HCT116 (cell line): Measurements from ENCODE around the gene TARM1. TPM values are rescaled to one million over a fixed set of nuclear protein-coding genes. Genes with fewer than 3 reads are reported as not detected.

ENCODE experiments used
- ATAC-seq: fragments of 200-7000 bp; cut with Tn5 transposase; 2 replicates; pipeline ENCODE4 v1.9.1; 2020; ENCODE audit warnings: mild to moderate bottlenecking, moderate library complexity
- BruUV-seq: library from RNA; stranded (reverse); fragments of 400-500 nt; replicated peaks from 2 replicates; lab custom pipeline; 2021; lab: Mats Ljungman, UMichigan
- CTCF ChIA-PET: fragments of 300-600 bp; sonication (Branson Sonifier 250); formaldehyde crosslinking; loops from one replicate; lab custom pipeline; 2021; ENCODE audit warnings: antibody characterized with exemption; lab: Charles Lee
- POLR2A ChIA-PET: fragments of 300-600, 350-600 bp; sonication (Branson Sonifier 250); formaldehyde crosslinking; loops from one replicate; lab custom pipeline; 2021; ENCODE audit warnings: antibody characterized with exemption; lab: Charles Lee
- RAD21 ChIA-PET, 2 experiments: fragments of 300-600 bp; sonication (Branson Sonifier 250); formaldehyde crosslinking; loops; one replicate each; lab custom pipeline; 2023; ENCODE audit warnings: low total read pairs in 2 of 2; ENCODE audit not compliant: uncharacterized antibody in 2 of 2, unreplicated experiment in 2 of 2, low non-redundant PET in 1 of 2; lab: Charles Lee
- DNase-seq: peaks from one replicate; pipeline ENCODE4 v3.0.0-alpha.2; 2010; ENCODE audit warnings: low read depth, low spot score
- H2AFZ ChIP-seq: fragments of 200-600 bp; shearing (Covaris generic), sonication (generic); 2 replicates; pipeline ENCODE4 v1.6.1; 2017; ENCODE audit warnings: low read depth, mixed run types, mixed read lengths, antibody characterized with exemption, low read length; ENCODE audit not compliant: poor library complexity, severe bottlenecking
- H3K27ac ChIP-seq: 2 replicates; pipeline ENCODE4 v1.5.1; 2012; ENCODE audit warnings: low read depth, low read length
- H3K27me3 ChIP-seq: fragments of 200-600 bp; sonication (generic); 2 replicates; pipeline ENCODE4 v1.6.1; 2016; ENCODE audit warnings: mixed run types, low read length, mixed read lengths; ENCODE audit not compliant: insufficient read depth
- H3K36me3 ChIP-seq, 2 experiments: fragments of 200-500 bp in 1 of 2; fragments of 200-600 bp in 1 of 2; sonication (Bioruptor generic) in 1 of 2; sonication (generic) in 1 of 2; 2 replicates each; pipeline versions ENCODE4 v1.5.1 to v1.6.1; 2014 to 2016; ENCODE audit warnings: low read length in 2 of 2, inconsistent platforms in 1 of 2, mixed read lengths in 1 of 2, mixed run types in 1 of 2; ENCODE audit not compliant: insufficient read depth in 2 of 2, control insufficient read depth in 1 of 2
- H3K4me1 ChIP-seq, 2 experiments: fragments of 200-600 bp in 1 of 2; sonication (generic) in 1 of 2; 2 replicates each; pipeline versions ENCODE4 v1.5.1 to v1.6.1; 2012 to 2017; ENCODE audit warnings: low read length in 2 of 2, inconsistent platforms in 1 of 2, mild to moderate bottlenecking in 1 of 2, mixed read lengths in 1 of 2, mixed run types in 1 of 2, moderate library complexity in 1 of 2; ENCODE audit not compliant: insufficient read depth in 2 of 2, control insufficient read depth in 1 of 2
- H3K4me2 ChIP-seq: fragments of 200-600 bp; sonication (generic); 2 replicates; pipeline ENCODE4 v1.6.1; 2017; ENCODE audit warnings: mixed run types, low read length, mixed read lengths
- H3K4me3 ChIP-seq, 2 experiments: fragments of 200-600 bp in 1 of 2; sonication (generic) in 1 of 2; replicated peaks in 1 of 2; 2 replicates each; pipeline ENCODE4 v1.5.1; 2011 to 2016; ENCODE audit warnings: low read length in 2 of 2, control low read depth in 1 of 2, low read depth in 1 of 2, mild to moderate bottlenecking in 1 of 2, mixed read lengths in 1 of 2, mixed run types in 1 of 2
- H3K79me2 ChIP-seq: fragments of 200-600 bp; sonication (generic); 2 replicates; pipeline ENCODE4 v1.6.1; 2017; ENCODE audit warnings: mild to moderate bottlenecking, mixed run types, low read length, moderate library complexity, mixed read lengths; ENCODE audit not compliant: insufficient read depth
- H3K9ac ChIP-seq: fragments of 200-600 bp; sonication (generic); 2 replicates; pipeline ENCODE4 v1.6.1; 2016; ENCODE audit warnings: low read length, mixed read lengths
- H3K9me2 ChIP-seq: fragments of 200-600 bp; sonication (generic), shearing (Covaris generic); 2 replicates; pipeline ENCODE4 v1.6.1; 2017; ENCODE audit warnings: mixed run types, mild to moderate bottlenecking, moderate library complexity; ENCODE audit not compliant: insufficient read depth
- H3K9me3 ChIP-seq, 2 experiments: fragments of 200-500 bp in 1 of 2; fragments of 200-600 bp in 1 of 2; sonication (Bioruptor generic) in 1 of 2; sonication (generic) in 1 of 2; 2 replicates each; pipeline ENCODE4 v1.6.1; 2014 to 2017; ENCODE audit warnings: low read length in 2 of 2, mixed read lengths in 2 of 2, inconsistent platforms in 1 of 2, low read depth in 1 of 2, mild to moderate bottlenecking in 1 of 2, mixed run types in 1 of 2, moderate library complexity in 1 of 2; ENCODE audit not compliant: control insufficient read depth in 1 of 2, insufficient read depth in 1 of 2
- H4K20me1 ChIP-seq: fragments of 200-600 bp; sonication (generic), shearing (Covaris generic); 2 replicates; pipeline ENCODE4 v1.6.1; 2017; ENCODE audit warnings: mixed run types, mild to moderate bottlenecking, moderate library complexity; ENCODE audit not compliant: insufficient read depth
- CBX3 ChIP-seq: IDR thresholded peaks from 2 replicates; pipeline ENCODE4 v1.6.1; 2012; ENCODE audit warnings: low read depth
- CEBPB ChIP-seq: IDR thresholded peaks from 2 replicates; pipeline ENCODE4 v1.6.1; 2012; ENCODE audit warnings: low read depth
- EGR1 ChIP-seq: IDR thresholded peaks from 2 replicates; pipeline ENCODE4 v1.6.1; 2012; ENCODE audit warnings: low read depth
- ELF1 ChIP-seq: IDR thresholded peaks from 2 replicates; pipeline ENCODE4 v1.6.1; 2012; ENCODE audit warnings: low read depth, borderline replicate concordance
- EZH2 ChIP-seq: fragments of 200-600 bp; sonication (generic); IDR thresholded peaks from 2 replicates; pipeline ENCODE4 v1.6.1; 2017; ENCODE audit warnings: antibody characterized with exemption, mixed run types
- EZH2phosphoT487 ChIP-seq: fragments of 200-600 bp; IDR thresholded peaks from 2 replicates; pipeline ENCODE4 v1.6.1; 2018; ENCODE audit warnings: antibody characterized with exemption, borderline replicate concordance
- FOSL1 ChIP-seq: IDR thresholded peaks from 2 replicates; pipeline ENCODE4 v1.6.1; 2012; ENCODE audit warnings: low read depth
- POLR2A ChIP-seq: IDR thresholded peaks from 2 replicates; pipeline ENCODE4 v1.7.0; 2011; ENCODE audit warnings: borderline replicate concordance; ENCODE audit not compliant: insufficient read depth, insufficient read length; ENCODE audit errors: extremely low read depth
- POLR2AphosphoS5 ChIP-seq: IDR thresholded peaks from 2 replicates; pipeline ENCODE4 v1.6.1; 2011; ENCODE audit warnings: mild to moderate bottlenecking, low read depth, low read length, moderate library complexity
- RAD21 ChIP-seq: IDR thresholded peaks from 2 replicates; pipeline ENCODE4 v1.6.1; 2012; ENCODE audit warnings: low read depth, mild to moderate bottlenecking
- SIN3A ChIP-seq: IDR thresholded peaks from 2 replicates; pipeline ENCODE4 v1.6.1; 2012; ENCODE audit warnings: low read depth
- SP1 ChIP-seq: IDR thresholded peaks from 2 replicates; pipeline ENCODE4 v1.6.1; 2012; ENCODE audit warnings: low read depth
- TCF7L2 ChIP-seq: IDR thresholded peaks from 2 replicates; pipeline ENCODE4 v1.7.0; 2011; ENCODE audit warnings: borderline replicate concordance, inconsistent platforms; ENCODE audit not compliant: insufficient read depth, insufficient read length; ENCODE audit errors: extremely low read depth
- ZFX ChIP-seq: fragments of 450-650 bp; IDR thresholded peaks from 2 replicates; pipeline ENCODE4 v1.6.1; 2017
- intact Hi-C: fragments of 100-400 bp; cut with micrococcal nuclease; formaldehyde crosslinking; loops from 2 replicates; pipeline ENCODE4 v1.10.0; 2022
- total RNA-seq: library from RNA; stranded (reverse); gene quantifications from one replicate; pipeline ENCODE4 v1.2.1, GENCODE V29; 2021; ENCODE audit not compliant: unreplicated experiment

TARM1 gene
- total RNA-seq, 1 experiment from 2014 or later: not detected

- TF ChIP-seq CEBPB: no peak
- TF ChIP-seq ZFX: no peak
- TF ChIP-seq POLR2AphosphoS5: no peak
- TF ChIP-seq TCF7L2: no peak
- no peak for TF ChIP-seq EZH2
- TF ChIP-seq EGR1: no peak
- no peak for TF ChIP-seq SP1
- no peak for TF ChIP-seq FOSL1
- TF ChIP-seq SIN3A: no peak
- no peak for TF ChIP-seq CBX3
Observed at GRCh38 chr19:54074851-54075250, 6.3 kb downstream of the TARM1 start (continued).

GRCh38 chr19:54073829-54074228, 7.3 kb downstream of the TARM1 start:
- Histone ChIP-seq H3K27me3 (no peaks in the 10 kb centered on the region), H2AFZ (no peak overlapping the region), H3K9ac (no peak overlapping the region), H3K4me2 (no peak overlapping the region), H3K27ac (no peak overlapping the region), H3K4me3 (no peak overlapping the region), H3K9me2 (no peaks in the 10 kb centered on the region), H4K20me1 (no peaks in the 10 kb centered on the region), H3K36me3 (no peaks in the 10 kb centered on the region), H3K9me3 (peaks cover 0 to 9% of the 10 kb centered on the region in 2 experiments; a peak in 2 of 4 replicates), H3K79me2 (no peaks in the 10 kb centered on the region), H3K4me1 (no peaks in the 10 kb centered on the region)
- ChIA-PET CTCF (no interaction called here), POLR2A (no interaction called here), RAD21 (no interaction called here)
- no peak for TF ChIP-seq CEBPB
- TF ChIP-seq CBX3: no peak
- no peak for TF ChIP-seq EZH2
- TF ChIP-seq POLR2A: no peak
- TF ChIP-seq SIN3A: no peak
- no peak for TF ChIP-seq RAD21
- TF ChIP-seq ELF1: no peak
- no peak for TF ChIP-seq EZH2phosphoT487
- no TSS peak for BruUV-seq
- intact Hi-C loops: no loop called here
- no peak for ATAC-seq
- DNase-seq: no peak
